CD4-positive, alpha-beta T cell treated with Interleukin-15 for 1 hour (primary cell): Measurements from ENCODE around the gene NKD2.
"Not testable (repeated sequence)": the region's sequence is repeated elsewhere in the genome, so short reads cannot be mapped to it uniquely, and the experiment has no call there.

Source experiments
- DNase-seq: peaks from one replicate; pipeline ENCODE4 v3.0.0-alpha.2; 2020

Gene NKD2

DNA sequence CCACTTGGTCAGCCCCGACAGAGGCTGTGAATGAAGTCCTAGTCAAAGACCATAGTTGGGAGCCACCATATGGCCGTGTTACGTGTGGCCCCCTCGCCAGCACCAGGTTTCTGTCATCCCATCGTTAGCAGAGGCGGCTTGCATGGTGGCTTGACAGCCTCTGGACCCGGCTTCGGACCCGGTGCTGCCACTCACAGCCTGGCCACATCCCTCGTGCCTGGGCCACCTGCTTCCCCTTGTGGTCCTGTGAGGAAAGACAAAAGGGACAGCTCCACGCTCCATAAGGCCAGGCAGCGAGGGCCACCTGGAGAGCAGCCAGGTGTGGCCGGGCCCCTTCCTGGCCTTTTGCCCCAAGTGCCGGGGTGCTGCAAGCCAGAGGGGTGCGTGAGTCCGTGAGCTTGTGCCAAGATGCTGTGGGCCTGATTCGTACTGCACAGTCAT, 6.2 kb downstream of the NKD2 start:
- DNase-seq: no peak

GRCh38 chr5:1015507-1015906, 6.9 kb downstream of the NKD2 start:
- DNase-seq: no peak

- no peak for DNase-seq
Measured at GRCh38 chr5:1016036-1016435, 7.4 kb downstream of the NKD2 start.

GRCh38 chr5:1016476-1016875, 7.9 kb downstream of the NKD2 start:
- no peak for DNase-seq

DNA sequence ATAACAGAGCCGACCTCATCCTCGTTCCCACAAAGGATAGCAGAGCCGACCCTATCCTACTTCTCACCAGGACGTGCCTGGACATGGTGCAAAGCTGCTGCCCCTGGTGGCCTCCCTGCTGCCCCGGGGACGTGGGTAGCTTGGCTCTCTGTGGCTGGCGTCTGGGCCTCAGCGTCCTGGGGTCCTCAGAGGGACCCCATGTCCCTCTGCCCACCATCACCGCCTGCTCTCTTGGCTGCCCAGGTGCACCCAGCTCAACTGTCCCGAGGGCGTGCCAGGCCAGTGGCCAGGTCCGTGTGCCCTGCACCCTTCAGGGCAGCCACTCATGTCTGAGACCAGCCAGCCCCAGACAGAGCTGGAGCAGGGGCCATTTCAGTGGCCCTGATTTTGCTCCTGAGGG, 8.5 kb downstream of the NKD2 start:
- no peak for DNase-seq

GRCh38 chr5:1017691-1018455, 9.3 kb downstream of the NKD2 start:
- no peak for DNase-seq

DNA sequence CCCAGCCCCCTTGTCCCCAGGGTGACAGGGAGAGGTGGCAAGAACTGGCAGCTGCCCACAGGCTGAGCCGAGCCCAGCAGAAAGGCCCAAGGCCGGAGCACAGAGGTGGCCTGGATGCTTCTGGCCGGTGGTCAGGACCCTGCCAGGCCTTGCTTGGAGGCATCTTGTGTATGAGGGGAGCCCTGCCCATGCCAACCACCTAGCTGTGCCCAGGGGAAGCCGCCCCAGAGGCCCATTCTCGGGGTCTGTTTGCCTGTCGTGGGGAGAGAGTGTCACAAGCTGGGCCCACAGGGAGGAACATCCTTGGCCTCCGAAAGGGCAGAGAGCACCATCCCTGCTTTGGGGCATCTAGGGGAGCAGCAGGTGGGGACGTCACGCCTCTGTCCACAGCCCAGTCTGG, 10.0 kb downstream of the NKD2 start:
- DNase-seq: no peak

DNA sequence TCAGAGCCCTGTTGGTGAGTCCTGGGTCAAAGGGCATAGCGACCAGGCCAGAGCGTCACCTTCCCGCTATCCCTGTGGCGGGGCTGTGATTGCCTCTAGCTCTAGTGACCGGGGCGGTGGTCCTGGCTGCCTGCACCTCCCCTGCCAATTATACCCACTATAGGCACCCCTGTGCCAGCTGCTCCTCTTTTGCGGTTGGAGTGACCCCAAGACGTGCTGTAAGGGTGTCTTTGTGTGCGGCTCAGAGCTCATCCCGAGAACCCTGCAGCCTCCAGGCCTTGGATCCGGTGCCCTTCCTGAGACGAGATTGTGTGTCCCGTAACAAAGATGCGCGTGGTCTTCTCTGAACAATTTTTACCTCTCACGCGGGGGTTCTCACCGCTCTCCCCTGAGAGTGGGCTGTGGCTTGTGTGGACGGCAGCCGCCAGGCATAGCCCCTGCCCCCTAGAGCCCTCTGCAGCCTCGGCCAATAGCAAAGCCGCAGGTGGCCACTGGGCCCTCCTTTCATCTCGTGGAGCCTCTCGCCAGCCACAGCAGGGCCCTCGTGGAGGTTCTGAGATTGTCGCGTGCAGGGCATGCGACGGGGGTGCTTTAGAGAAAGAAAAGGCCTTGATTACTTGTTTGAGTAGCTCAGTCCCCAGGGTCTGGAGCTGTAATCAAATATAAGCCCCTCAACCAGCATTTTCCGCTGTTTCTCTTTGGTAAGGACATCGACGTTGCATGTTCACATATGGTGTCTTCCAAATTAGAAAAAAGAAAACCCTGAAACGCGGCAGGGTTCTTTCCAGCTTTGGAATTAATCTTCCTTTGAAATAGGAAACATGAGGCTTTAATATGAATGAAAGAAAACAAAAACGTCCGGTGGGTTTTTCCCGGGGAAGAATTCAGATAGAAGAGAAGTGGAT, 10.7 kb downstream of the NKD2 start:
- no peak for DNase-seq

DNA sequence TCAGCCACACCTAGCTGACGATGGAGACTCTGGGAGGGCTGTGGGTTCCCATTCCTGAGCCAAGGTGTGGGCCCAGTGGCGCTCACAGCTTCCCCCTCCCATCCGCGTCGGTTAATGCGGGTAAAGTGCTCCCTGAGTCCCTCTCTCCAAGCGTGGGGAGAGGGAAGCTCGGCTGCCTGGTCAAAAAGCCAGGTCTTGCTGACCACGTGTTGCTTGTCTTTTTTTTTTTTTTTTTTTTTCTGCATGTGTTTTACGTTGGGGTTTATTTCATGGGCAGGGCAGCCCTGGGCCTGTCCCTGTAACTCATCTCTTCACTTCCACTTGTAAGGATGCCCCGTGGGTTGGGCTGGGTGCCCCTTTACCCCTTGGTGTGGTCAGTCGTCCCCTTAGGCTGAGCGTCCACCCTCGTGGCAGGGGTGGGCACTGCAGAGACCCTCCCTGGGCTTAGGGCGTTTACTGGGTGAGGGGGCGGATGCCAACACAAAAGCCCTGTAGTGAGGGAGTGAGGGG, 11.9 kb downstream of the NKD2 start:
- no peak for DNase-seq

DNA sequence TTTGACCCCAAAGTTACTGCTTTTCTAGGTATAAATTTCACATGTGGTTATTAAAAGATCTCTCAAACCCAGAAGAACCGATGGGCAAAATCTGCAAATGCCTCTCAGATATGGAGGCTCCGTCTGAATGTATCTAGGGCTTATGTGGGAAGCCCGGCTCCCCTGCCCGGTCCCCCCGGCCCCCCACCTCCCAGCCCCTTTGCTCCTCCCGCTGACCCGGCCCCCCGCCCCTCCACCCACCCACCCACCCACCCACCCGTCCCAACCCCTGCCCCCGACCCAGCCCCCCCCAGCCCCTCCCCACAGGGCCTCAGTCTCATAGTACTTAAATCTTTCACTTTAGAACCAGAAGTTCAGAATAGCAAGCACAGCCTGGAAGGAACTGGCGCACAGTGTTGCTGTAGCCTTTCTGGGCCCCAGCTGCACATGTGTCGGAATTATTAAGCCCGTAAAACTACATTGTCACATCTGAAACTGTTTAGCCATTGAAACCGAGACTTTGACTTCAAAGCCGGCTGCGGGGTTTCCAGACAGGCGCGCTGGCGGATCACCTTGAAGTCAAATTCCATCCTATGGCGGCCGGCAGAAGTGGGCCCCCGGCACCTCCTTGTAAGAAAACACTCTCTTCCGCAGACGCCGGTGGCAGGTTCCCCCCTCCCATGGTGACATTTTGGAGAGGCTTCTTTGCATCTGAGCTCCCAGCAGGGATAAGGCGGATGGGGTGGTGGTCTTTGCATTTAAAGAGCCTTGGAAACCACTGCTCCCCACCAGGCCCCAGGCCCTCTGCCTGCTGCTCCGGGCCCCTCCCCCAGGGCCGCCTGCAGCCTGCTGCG, 12.8 kb downstream of the NKD2 start:
- no peak for DNase-seq

DNA sequence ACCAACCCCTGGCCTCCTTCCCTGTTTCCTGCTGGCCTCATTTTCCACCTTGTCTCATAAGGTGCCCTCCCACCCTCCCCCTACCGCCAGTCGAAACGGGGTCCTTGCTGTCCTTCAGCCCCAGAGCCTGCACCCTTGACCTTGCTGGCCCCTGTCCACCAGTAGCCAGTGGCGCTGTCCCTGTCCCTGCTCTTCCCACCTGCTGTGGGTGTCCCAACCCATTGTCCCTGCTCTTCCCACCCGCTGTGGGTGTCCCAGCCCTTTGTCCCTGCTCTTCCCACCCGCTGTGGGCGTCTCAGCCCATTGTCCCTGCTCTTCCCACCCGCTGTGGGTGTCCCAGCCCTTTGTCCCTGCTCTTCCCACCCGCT, 13.4 kb downstream of the NKD2 start:
- DNase-seq: not testable (repeated sequence)

DNA sequence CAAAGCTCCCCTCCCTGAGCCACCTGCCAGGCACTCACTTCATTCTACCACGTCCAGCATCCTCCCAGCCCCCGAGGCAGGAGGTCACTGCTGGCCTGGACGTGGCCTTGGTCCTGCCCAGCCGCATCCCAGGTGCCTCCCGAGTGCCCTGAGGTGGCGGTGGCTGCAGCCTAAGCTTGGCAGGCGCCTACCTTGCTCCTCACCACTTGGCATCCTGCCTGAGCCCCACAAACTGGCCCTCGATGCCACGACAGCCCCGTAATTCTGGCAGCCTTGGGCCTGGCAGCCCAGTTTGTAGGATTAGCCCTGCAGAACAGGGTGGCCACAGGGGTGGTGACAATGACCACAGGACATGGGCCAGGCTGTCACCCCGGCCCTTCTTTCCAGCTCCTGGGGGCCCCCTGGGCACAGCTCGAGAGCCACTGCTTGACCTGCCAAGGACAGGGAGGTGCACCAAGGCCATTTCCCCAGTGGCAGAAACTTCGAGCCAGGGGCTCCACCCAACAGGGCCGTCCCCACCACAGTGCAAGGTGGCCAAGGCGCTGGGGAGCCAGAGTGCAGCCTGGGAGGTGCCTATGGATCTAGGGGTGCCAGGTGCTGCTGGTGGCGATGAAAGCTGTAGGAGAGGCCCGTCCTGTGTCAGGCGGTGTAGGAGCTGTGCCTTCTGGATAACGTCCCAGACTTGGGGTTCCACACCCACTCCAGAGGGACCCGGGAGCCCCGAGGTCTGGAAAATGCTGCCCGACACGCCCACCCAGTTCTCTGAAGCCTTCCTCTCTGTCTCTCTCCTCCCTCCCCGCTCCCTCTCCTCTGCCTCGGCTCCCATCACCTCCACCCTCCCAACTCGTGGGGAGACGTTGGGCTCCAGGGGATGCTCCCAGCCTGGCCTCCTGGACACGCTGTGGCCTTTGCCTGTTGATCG, 18.4 kb downstream of the NKD2 start:
- DNase-seq: no peak

GRCh38 chr5:1027631-1028441, 19.2 kb downstream of the NKD2 start:
- no peak for DNase-seq

DNA sequence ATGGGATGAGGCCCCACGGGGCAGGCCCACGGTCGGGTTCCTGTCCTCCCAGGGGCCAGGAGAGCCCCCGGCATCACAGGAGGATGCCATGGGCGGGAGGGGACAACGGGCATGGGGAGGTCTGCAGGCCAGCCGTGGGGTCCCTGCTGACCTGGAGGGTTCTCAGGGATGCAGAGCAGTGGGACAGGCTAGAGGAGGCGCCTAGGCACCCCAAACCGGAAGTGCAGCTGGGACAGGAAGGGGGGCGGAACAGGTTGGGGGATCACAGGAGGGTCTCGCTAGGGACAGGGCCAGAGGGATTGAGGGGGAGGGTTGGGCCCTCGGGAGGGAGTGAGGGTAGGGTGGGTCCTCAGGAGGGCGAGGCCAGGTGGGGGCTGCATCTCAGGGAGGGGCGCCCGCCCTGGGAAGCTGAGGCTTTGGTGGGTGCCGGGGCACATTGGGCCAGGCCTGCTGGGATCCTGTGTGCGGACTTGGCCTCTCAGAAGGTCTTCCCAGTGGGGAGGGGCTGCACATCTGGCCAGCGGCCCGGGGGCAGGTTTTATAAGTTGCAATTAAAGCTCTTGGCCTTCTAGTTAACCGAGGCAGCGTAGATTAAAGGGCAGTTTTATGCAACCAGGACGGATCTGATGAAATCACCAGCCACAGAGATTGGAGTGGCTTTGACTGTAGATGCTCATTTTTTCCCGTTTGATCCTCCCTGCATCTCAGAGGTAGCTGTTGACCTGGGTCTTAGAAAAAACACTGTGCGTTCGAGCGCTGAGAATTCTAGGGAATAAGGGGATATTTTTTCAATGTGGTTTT, 20.1 kb downstream of the NKD2 start:
- DNase-seq: no peak

- no peak for DNase-seq
Measured at GRCh38 chr5:1029282-1029944, 20.8 kb downstream of the NKD2 start.

GRCh38 chr5:1029945-1030625, 21.5 kb downstream of the NKD2 start:
- no peak for DNase-seq

DNA sequence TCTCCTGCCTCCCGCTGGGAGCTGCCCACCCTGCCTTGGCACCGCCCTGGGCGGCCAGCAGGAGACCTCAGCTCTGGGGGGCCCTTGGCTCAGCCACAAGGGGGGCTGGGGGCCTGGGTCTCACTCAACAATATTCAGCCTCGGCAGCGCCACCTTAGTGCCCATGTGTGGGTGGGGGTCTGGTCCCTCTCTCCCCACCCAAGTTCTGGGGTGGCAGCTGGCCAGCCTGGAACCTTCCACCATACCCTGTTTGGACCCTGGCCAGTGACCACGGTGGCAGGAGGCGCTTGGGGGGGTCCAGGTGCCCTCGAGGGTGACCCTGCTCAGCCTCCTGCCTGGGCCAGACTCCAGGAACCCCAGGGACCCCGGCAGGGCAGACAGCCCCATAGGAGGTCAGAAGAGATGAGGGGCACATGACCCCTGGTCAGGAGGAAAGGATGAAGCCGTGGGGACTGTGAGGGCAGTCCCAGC, 22.2 kb downstream of the NKD2 start:
- DNase-seq: no peak

GRCh38 chr5:1031306-1031959, 22.8 kb downstream of the NKD2 start:
- no peak for DNase-seq
